Esophagus muscularis mucosa (tissue), 4 donors: Measurements from ENCODE around the gene AVPR1A.

ENCODE experiments used
- EP300 ChIP-seq: sonication (generic); formaldehyde crosslinking; IDR thresholded peaks from one replicate; pipeline ENCODE4 v1.6.1; 2017; ENCODE audit warnings: antibody characterized with exemption
- POLR2A ChIP-seq: fragments of 450-650 bp; IDR thresholded peaks from one replicate; pipeline ENCODE4 v1.6.1; 2017; ENCODE audit warnings: antibody characterized with exemption, moderate library complexity, mild to moderate bottlenecking, low read depth
- POLR2AphosphoS5 ChIP-seq, 2 donors: sonication (generic); formaldehyde crosslinking; IDR thresholded peaks; one replicate each; pipeline ENCODE4 v1.6.1; 2017; ENCODE audit warnings: antibody characterized with exemption in 2 of 2
- TF ChIP-seq, protein P1 (sequence below), 3 experiments: fragments of 200-600 bp in 2 of 3; fragments of 450-650 bp in 1 of 3; sonication (generic) in 2 of 3; IDR thresholded peaks; one replicate each; pipeline ENCODE4 v1.5.1; 2017 to 2019; ENCODE audit warnings: antibody characterized with exemption in 3 of 3, mild to moderate bottlenecking in 2 of 3, moderate library complexity in 1 of 3

- TF ChIP-seq, protein P1, sequence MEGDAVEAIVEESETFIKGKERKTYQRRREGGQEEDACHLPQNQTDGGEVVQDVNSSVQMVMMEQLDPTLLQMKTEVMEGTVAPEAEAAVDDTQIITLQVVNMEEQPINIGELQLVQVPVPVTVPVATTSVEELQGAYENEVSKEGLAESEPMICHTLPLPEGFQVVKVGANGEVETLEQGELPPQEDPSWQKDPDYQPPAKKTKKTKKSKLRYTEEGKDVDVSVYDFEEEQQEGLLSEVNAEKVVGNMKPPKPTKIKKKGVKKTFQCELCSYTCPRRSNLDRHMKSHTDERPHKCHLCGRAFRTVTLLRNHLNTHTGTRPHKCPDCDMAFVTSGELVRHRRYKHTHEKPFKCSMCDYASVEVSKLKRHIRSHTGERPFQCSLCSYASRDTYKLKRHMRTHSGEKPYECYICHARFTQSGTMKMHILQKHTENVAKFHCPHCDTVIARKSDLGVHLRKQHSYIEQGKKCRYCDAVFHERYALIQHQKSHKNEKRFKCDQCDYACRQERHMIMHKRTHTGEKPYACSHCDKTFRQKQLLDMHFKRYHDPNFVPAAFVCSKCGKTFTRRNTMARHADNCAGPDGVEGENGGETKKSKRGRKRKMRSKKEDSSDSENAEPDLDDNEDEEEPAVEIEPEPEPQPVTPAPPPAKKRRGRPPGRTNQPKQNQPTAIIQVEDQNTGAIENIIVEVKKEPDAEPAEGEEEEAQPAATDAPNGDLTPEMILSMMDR (IDR thresholded peaks at IDR 0.05): no peak
- TF ChIP-seq POLR2AphosphoS5 (IDR thresholded peaks at IDR 0.05) (no peak), EP300 (no peak), POLR2A (no peak)
Measured at GRCh38 chr12:63149909-63150712, 890 bp downstream of the AVPR1A start.
